PC-9 (cell line): ENCODE results near the gene CTNNA1. TPM values are rescaled to one million over a fixed set of nuclear protein-coding genes. Genes with fewer than 3 reads are reported as not detected.
"Not testable (repeated sequence)": the region's sequence is repeated elsewhere in the genome, so short reads cannot be mapped to it uniquely, and the experiment has no call there.

Experiments
- BruUV-seq: library from RNA; stranded (reverse); fragments of 400-500 nt; replicated peaks from 2 replicates; lab custom pipeline; 2021; lab: Mats Ljungman, UMichigan
- CTCF ChIA-PET: fragments of 300-600 bp; sonication (Branson Sonifier 250); formaldehyde crosslinking; loops from one replicate; lab custom pipeline; 2022; ENCODE audit warnings: antibody characterized with exemption; lab: Charles Lee
- POLR2A ChIA-PET: fragments of 300-600 bp; sonication (Branson Sonifier 250); formaldehyde crosslinking; loops from one replicate; lab custom pipeline; 2022; ENCODE audit warnings: antibody characterized with exemption; ENCODE audit not compliant: unreplicated experiment; lab: Charles Lee
- DNase-seq, 2 experiments: peaks; one replicate each; pipeline versions ENCODE4 v3.0.0 to v3.0.0-alpha.2; 2015 to 2022; ENCODE audit warnings: mixed read lengths in 1 of 2
- H2AFZ ChIP-seq: fragments of 200-600 bp; sonication (generic); 2 replicates; pipeline ENCODE4 v1.8.1; 2017; ENCODE audit warnings: antibody characterized with exemption
- H3F3A ChIP-seq: fragments of 200-600 bp; sonication (generic); 2 replicates; pipeline ENCODE4 v1.8.1; 2017; ENCODE audit warnings: antibody characterized with exemption, mild to moderate bottlenecking, low read depth; ENCODE audit not compliant: insufficient read depth
- H3K27ac ChIP-seq: fragments of 200-600 bp; sonication (generic); 2 replicates; pipeline ENCODE4 v1.6.1; 2016; ENCODE audit warnings: mixed run types
- H3K27me3 ChIP-seq: fragments of 200-600 bp; sonication (generic); 2 replicates; pipeline ENCODE4 v1.6.1; 2016; ENCODE audit warnings: low read depth, mixed run types; ENCODE audit not compliant: insufficient read depth
- H3K36me3 ChIP-seq: fragments of 200-600 bp; sonication (generic); 2 replicates; pipeline ENCODE4 v1.6.1; 2016; ENCODE audit warnings: low read depth, mixed run types
- H3K4me1 ChIP-seq: fragments of 200-600 bp; sonication (generic); replicated peaks from 2 replicates; pipeline ENCODE4 v1.6.1; 2016; ENCODE audit warnings: mixed run types; ENCODE audit not compliant: insufficient read depth
- H3K4me2 ChIP-seq: fragments of 200-600 bp; sonication (generic); 2 replicates; pipeline ENCODE4 v1.6.1; 2017; ENCODE audit warnings: mixed run types
- H3K4me3 ChIP-seq: fragments of 200-600 bp; sonication (generic); 2 replicates; pipeline ENCODE4 v1.6.1; 2016; ENCODE audit warnings: mixed run types
- H3K79me2 ChIP-seq: fragments of 200-600 bp; sonication (generic); 2 replicates; pipeline ENCODE4 v1.6.1; 2017; ENCODE audit warnings: low read depth, mixed run types
- H3K9me2 ChIP-seq: fragments of 200-600 bp; sonication (generic); 2 replicates; pipeline ENCODE4 v1.8.1; 2017; ENCODE audit warnings: mild to moderate bottlenecking; ENCODE audit not compliant: insufficient read depth
- H3K9me3 ChIP-seq: fragments of 200-600 bp; sonication (generic); 2 replicates; pipeline ENCODE4 v1.8.1; 2016; ENCODE audit warnings: low read depth; ENCODE audit not compliant: insufficient read depth
- H4K20me1 ChIP-seq: fragments of 200-600 bp; sonication (generic); 2 replicates; pipeline ENCODE4 v1.8.1; 2017; ENCODE audit not compliant: insufficient read depth
- CTCF ChIP-seq: fragments of 200-600 bp; sonication (generic); conservative IDR thresholded peaks from 2 replicates; pipeline ENCODE4 v1.6.1; 2017; ENCODE audit warnings: mixed run types, antibody characterized with exemption, mild to moderate bottlenecking, moderate library complexity
- EZH2 ChIP-seq: fragments of 200-600 bp; sonication (generic); IDR thresholded peaks from 2 replicates; pipeline ENCODE4 v1.8.0; 2017; ENCODE audit warnings: antibody characterized with exemption, low read depth
- intact Hi-C: fragments of 100-400 bp; cut with micrococcal nuclease; formaldehyde crosslinking; loops from one replicate; pipeline ENCODE4 v1.10.0; 2022; ENCODE audit not compliant: unreplicated experiment
- total RNA-seq: library from RNA; stranded (reverse); gene quantifications from 2 replicates; pipeline ENCODE4 v1.2.3, GENCODE V29; 2021

The CTNNA1 gene
- total RNA-seq, 1 experiment from 2014 or later: 91.7 TPM

GRCh38 chr5:138748630-138749081 lies 4.6 kb upstream of the CTNNA1 start:
- Histone ChIP-seq H3K4me2 (peak overlapping the region; percentile 6; the same call in 1 of the 2 replicates), H4K20me1 (no peaks in the 10 kb centered on the region), H3K9me2 (no peaks in the 10 kb centered on the region), H3K9me3 (no peaks in the 10 kb centered on the region), H3K27ac (no peak overlapping the region), H3K79me2 (peaks cover 2% of the 10 kb centered on the region), H2AFZ (no peak overlapping the region), H3K36me3 (no peaks in the 10 kb centered on the region), H3F3A (peaks cover 13% of the 10 kb centered on the region; the same call in 1 of the 2 replicates), H3K27me3 (no peaks in the 10 kb centered on the region), H3K4me1 (peaks cover 17% of the 10 kb centered on the region), H3K4me3 (no peak overlapping the region)
- no TSS peak for BruUV-seq
- CTCF ChIA-PET: no interaction called here
- peak in 1 of 2 experiments; percentile 44 for DNase-seq
- POLR2A ChIA-PET: no interaction called here
- intact Hi-C loops: no loop called here
- no peak for TF ChIP-seq CTCF
- TF ChIP-seq EZH2: no peak

- H3K4me2 ChIP-seq, H3K27ac ChIP-seq, H3K9me3 ChIP-seq, H3K4me3 ChIP-seq, H2AFZ ChIP-seq, POLR2A ChIA-PET, DNase-seq, CTCF ChIA-PET, H3K9me2 ChIP-seq, H3K27me3 ChIP-seq, BruUV-seq: not testable (repeated sequence)
- Histone ChIP-seq H3F3A (peaks cover 18% of the 10 kb centered on the region), H3K79me2 (peaks cover 29% of the 10 kb centered on the region), H4K20me1 (peaks cover 16% of the 10 kb centered on the region), H3K36me3 (peaks cover 10% of the 10 kb centered on the region), H3K4me1 (peaks cover 31% of the 10 kb centered on the region)
- intact Hi-C loops: loop anchor here (10.0 kb wide), 2 partner anchors 177 to 523 kb away; partner anchors contain the start of gene HSPA9
Observed at GRCh38 chr5:138751344-138751743, 1.9 kb upstream of the CTNNA1 start.

GRCh38 chr5:138752341-138752950 lies 779 bp upstream of the CTNNA1 start:
- H3K9me3 ChIP-seq: no peaks in the 10 kb centered on the region
- peak; percentile 22 to 45 for DNase-seq
- TSS peak; percentile 96 for BruUV-seq
- H3K4me2 ChIP-seq: peak overlapping the region; percentile 94
- peaks cover 18% of the 10 kb centered on the region for H3F3A ChIP-seq
- H3K36me3 ChIP-seq: peaks cover 14% of the 10 kb centered on the region
- peak overlapping the region; percentile 74 for H2AFZ ChIP-seq
- no peaks in the 10 kb centered on the region for H3K27me3 ChIP-seq
- H3K4me3 ChIP-seq: peak overlapping the region; percentile 60
- H3K9me2 ChIP-seq: no peaks in the 10 kb centered on the region
- ChIA-PET POLR2A (interaction anchor here (0.5 to 0.7 kb wide), 4 partner anchors 10 to 596 kb away, joined by 3 to 4 read pairs (median 4); partner anchors contain the start of gene HSPA9), CTCF (interaction anchor here (0.6 kb wide), 1 partner anchor 901 kb away, joined by 8 read pairs; no protein-coding TSS in a partner anchor)
- H3K27ac ChIP-seq: peak overlapping the region; percentile 74
- TF ChIP-seq CTCF: peak; percentile 21; the same call in 1 of the 2 replicates
- TF ChIP-seq EZH2: no peak
- intact Hi-C loops: loop anchor here (10.0 kb wide), 2 partner anchors 178 to 522 kb away; partner anchors contain the start of gene HSPA9
- peaks cover 40% of the 10 kb centered on the region for H3K79me2 ChIP-seq
- H4K20me1 ChIP-seq: peaks cover 27% of the 10 kb centered on the region
- peaks cover 32% of the 10 kb centered on the region for H3K4me1 ChIP-seq
